ENCODE data around the gene SETD2.
"Not testable (repeated sequence)": the region's sequence is repeated elsewhere in the genome, so short reads cannot be mapped to it uniquely, and the experiment has no call there.

DNA sequence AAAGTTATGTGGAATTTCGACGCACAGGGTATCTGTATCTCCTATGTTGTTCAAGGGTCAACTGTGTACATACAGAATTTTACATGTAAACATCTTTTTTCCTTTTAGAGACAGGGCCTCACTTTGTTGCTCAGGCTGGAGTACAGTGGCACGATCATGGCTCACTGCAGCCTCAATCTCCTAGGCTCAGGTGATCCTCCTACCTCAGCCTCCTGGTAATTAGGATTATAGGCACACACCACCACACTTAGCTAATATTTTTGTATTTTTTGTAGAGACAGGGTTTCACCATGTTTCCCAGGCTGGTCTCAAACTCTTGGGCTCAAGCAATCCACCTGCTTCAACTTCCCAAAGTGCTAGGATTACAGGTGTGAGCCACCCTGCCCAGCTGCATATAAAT, 97.7 kb downstream of the SETD2 start:
- TF ChIP-seq, protein P1, sequence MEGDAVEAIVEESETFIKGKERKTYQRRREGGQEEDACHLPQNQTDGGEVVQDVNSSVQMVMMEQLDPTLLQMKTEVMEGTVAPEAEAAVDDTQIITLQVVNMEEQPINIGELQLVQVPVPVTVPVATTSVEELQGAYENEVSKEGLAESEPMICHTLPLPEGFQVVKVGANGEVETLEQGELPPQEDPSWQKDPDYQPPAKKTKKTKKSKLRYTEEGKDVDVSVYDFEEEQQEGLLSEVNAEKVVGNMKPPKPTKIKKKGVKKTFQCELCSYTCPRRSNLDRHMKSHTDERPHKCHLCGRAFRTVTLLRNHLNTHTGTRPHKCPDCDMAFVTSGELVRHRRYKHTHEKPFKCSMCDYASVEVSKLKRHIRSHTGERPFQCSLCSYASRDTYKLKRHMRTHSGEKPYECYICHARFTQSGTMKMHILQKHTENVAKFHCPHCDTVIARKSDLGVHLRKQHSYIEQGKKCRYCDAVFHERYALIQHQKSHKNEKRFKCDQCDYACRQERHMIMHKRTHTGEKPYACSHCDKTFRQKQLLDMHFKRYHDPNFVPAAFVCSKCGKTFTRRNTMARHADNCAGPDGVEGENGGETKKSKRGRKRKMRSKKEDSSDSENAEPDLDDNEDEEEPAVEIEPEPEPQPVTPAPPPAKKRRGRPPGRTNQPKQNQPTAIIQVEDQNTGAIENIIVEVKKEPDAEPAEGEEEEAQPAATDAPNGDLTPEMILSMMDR (conservative IDR thresholded peaks at IDR 0.05; ENCODE audit: low read depth, low read length), result not testable (repeated sequence)
- not testable (repeated sequence) for TF ChIP-seq EZH2 (IDR thresholded peaks at IDR 0.05; ENCODE audit: borderline replicate concordance, low read depth, low read length, poor library complexity, severe bottlenecking)

Measured in A673 (cell line).